IMR-90 (cell line): Measurements from ENCODE around the gene GALNT14. TPM values are rescaled to one million over a fixed set of nuclear protein-coding genes. Genes with fewer than 3 reads are reported as not detected.

Source experiments
- ATAC-seq: fragments of 200-7000 bp; cut with Tn5 transposase; 2 replicates; pipeline ENCODE4 v1.9.1; 2020; ENCODE audit warnings: low read depth, mild to moderate bottlenecking, moderate library complexity
- BruUV-seq: library from RNA; stranded (reverse); fragments of 400-500 nt; replicated peaks from 2 replicates; lab custom pipeline; 2021; lab: Mats Ljungman, UMichigan
- CTCF ChIA-PET: fragments of 300-600 bp; formaldehyde crosslinking; extraction: SDS; loops from one replicate; lab custom pipeline; 2021; ENCODE audit warnings: antibody characterized with exemption; lab: Yijun Ruan, JAX
- POLR2A ChIA-PET: fragments of 300-600 bp; sonication (Branson Sonifier 250); formaldehyde crosslinking; loops from one replicate; lab custom pipeline; 2022; ENCODE audit warnings: antibody characterized with exemption; ENCODE audit not compliant: unreplicated experiment; lab: Charles Lee
- DNase-seq: peaks from one replicate; pipeline ENCODE4 v3.0.0; 2013
- H2AFZ ChIP-seq: replicated peaks from 2 replicates; pipeline ENCODE3; 2013; ENCODE audit warnings: low read length, mild to moderate bottlenecking; ENCODE audit not compliant: poor library complexity
- H2AK5ac ChIP-seq: 2 replicates; pipeline ENCODE4 v1.6.1; 2013; ENCODE audit warnings: low read depth, low read length, inconsistent platforms
- H2AK9ac ChIP-seq: replicated peaks from 2 replicates; pipeline ENCODE3; 2013; ENCODE audit warnings: mild to moderate bottlenecking, low read depth, low read length, moderate library complexity; ENCODE audit not compliant: poor library complexity
- H2BK120ac ChIP-seq: 2 replicates; pipeline ENCODE4 v1.6.1; 2013; ENCODE audit warnings: low read depth, low read length, inconsistent platforms
- H2BK15ac ChIP-seq: 3 replicates; pipeline ENCODE4 v1.6.1; 2013; ENCODE audit warnings: low read depth, low read length, inconsistent platforms
- H2BK20ac ChIP-seq: 2 replicates; pipeline ENCODE4 v1.6.1; 2013; ENCODE audit warnings: low read depth, mild to moderate bottlenecking, inconsistent platforms, low read length, moderate library complexity
- H2BK5ac ChIP-seq: 2 replicates; pipeline ENCODE4 v1.6.1; 2013; ENCODE audit warnings: mild to moderate bottlenecking, low read depth, low read length, inconsistent platforms; ENCODE audit not compliant: poor library complexity, severe bottlenecking
- H3K14ac ChIP-seq: replicated peaks from 2 replicates; pipeline ENCODE4 v1.6.1; 2013; ENCODE audit warnings: low read depth, low read length, inconsistent platforms
- H3K18ac ChIP-seq: 2 replicates; pipeline ENCODE4 v1.6.1; 2013; ENCODE audit warnings: low read depth, low read length, control low read depth
- H3K23ac ChIP-seq: 2 replicates; pipeline ENCODE4 v1.6.1; 2013; ENCODE audit warnings: low read depth, low read length, inconsistent platforms
- H3K27ac ChIP-seq: 2 replicates; pipeline ENCODE4 v1.5.1; 2013; ENCODE audit warnings: mild to moderate bottlenecking, control low read depth, low read length; ENCODE audit not compliant: insufficient read depth
- H3K27me3 ChIP-seq: 2 replicates; pipeline ENCODE4 v1.6.1; 2013; ENCODE audit warnings: low read length; ENCODE audit not compliant: control insufficient read depth, insufficient read depth
- H3K36me3 ChIP-seq: 2 replicates; pipeline ENCODE4 v1.6.1; 2013; ENCODE audit warnings: low read length, mixed read lengths; ENCODE audit not compliant: control insufficient read depth, insufficient read depth
- H3K4ac ChIP-seq: 2 replicates; pipeline ENCODE4 v1.6.1; 2013; ENCODE audit warnings: low read depth, low read length, inconsistent platforms
- H3K4me1 ChIP-seq: 2 replicates; pipeline ENCODE4 v1.6.1; 2013; ENCODE audit warnings: low read length, mixed read lengths; ENCODE audit not compliant: control insufficient read depth, insufficient read depth
- H3K4me2 ChIP-seq: 2 replicates; pipeline ENCODE4 v1.6.1; 2013; ENCODE audit warnings: low read depth, mild to moderate bottlenecking, control low read depth, low read length, moderate library complexity
- H3K4me3 ChIP-seq: 2 replicates; pipeline ENCODE4 v1.5.1; 2013; ENCODE audit warnings: low read depth, mild to moderate bottlenecking, control low read depth, low read length, moderate library complexity; ENCODE audit not compliant: insufficient read depth
- H3K56ac ChIP-seq: 2 replicates; pipeline ENCODE4 v1.6.1; 2013; ENCODE audit warnings: low read length, inconsistent platforms; ENCODE audit not compliant: insufficient read depth; ENCODE audit errors: extremely low read depth
- H3K79me1 ChIP-seq, 2 experiments: 2 replicates each; pipeline ENCODE4 v1.6.1; 2013; ENCODE audit warnings: low read length in 2 of 2, inconsistent platforms in 1 of 2, low read depth in 1 of 2
- H3K9ac ChIP-seq: 2 replicates; pipeline ENCODE4 v1.6.1; 2013; ENCODE audit warnings: low read depth, low read length, control low read depth
- H3K9me1 ChIP-seq: 2 replicates; pipeline ENCODE4 v1.6.1; 2013; ENCODE audit warnings: low read length, inconsistent platforms; ENCODE audit not compliant: insufficient read depth
- H3K9me3 ChIP-seq: 2 replicates; pipeline ENCODE4 v1.6.1; 2013; ENCODE audit warnings: low read length; ENCODE audit not compliant: control insufficient read depth, insufficient read depth
- H4K20me1 ChIP-seq: 2 replicates; pipeline ENCODE4 v1.6.1; 2013; ENCODE audit warnings: low read length, inconsistent platforms; ENCODE audit not compliant: insufficient read depth
- H4K5ac ChIP-seq: 2 replicates; pipeline ENCODE4 v1.6.1; 2013; ENCODE audit warnings: mild to moderate bottlenecking, low read depth, low read length, control low read depth
- H4K8ac ChIP-seq, 2 experiments: 2 replicates each; pipeline ENCODE4 v1.6.1; 2013; ENCODE audit warnings: low read depth in 2 of 2, low read length in 2 of 2, control low read depth in 1 of 2, inconsistent platforms in 1 of 2
- H4K91ac ChIP-seq: 2 replicates; pipeline ENCODE4 v1.6.1; 2013; ENCODE audit warnings: low read depth, low read length, inconsistent platforms; ENCODE audit not compliant: insufficient read depth
- MAFK ChIP-seq: IDR thresholded peaks from 2 replicates; pipeline ENCODE4 v1.6.1; 2012; ENCODE audit warnings: low read depth, low read length, improper control_type of control experiment
- USF2 ChIP-seq: fragments of 150-350 bp; IDR thresholded peaks from 2 replicates; pipeline ENCODE4 v1.6.1; 2017; ENCODE audit warnings: mild to moderate bottlenecking, antibody characterized with exemption, low read length, low read depth
- WGBS, 2 experiments: methylation state at CpG; one replicate each; pipeline versions ENCODE4 v1.1.5 to v1.1.7; 2013; ENCODE audit warnings: missing lambda C conversion rate in 2 of 2; ENCODE audit not compliant: insufficient read length in 1 of 2; ENCODE audit errors: extremely low coverage in 2 of 2; 5-methylcytosine and 5-hydroxymethylcytosine counted together
- dilution Hi-C: fragments of 300-500 bp; cut with HindIII; formaldehyde crosslinking; loops from one replicate; pipeline ENCODE4 v1.14.3; 2018; ENCODE audit warnings: low sequenced_read_pairs; ENCODE audit not compliant: unreplicated experiment
- in situ Hi-C: fragments of 300-500 bp; cut with MboI; formaldehyde crosslinking; loops from 3 replicates; pipeline ENCODE4 v1.14.3; 2019; ENCODE audit warnings: low sequenced_read_pairs, inconsistent platforms, mixed read lengths
- intact Hi-C: fragments of 100-400 bp; cut with micrococcal nuclease; formaldehyde crosslinking; loops from 2 replicates; pipeline ENCODE4 v1.10.0; 2022
- polyA plus RNA-seq, 3 experiments: library from polyadenylated mRNA; depleted of rRNA; stranded (reverse); fragments of >200 nt; gene quantifications; 2 replicates each; pipeline ENCODE4 v1.2.3, GENCODE V29; 2012; ENCODE audit warnings: low replicate concordance in 1 of 3
- total RNA-seq: library from RNA; depleted of rRNA; stranded (reverse); fragments of >200 nt; gene quantifications from 2 replicates; pipeline ENCODE4 v1.2.3, GENCODE V29; 2012; rRNA removed

The GALNT14 gene
- total and polyA plus RNA-seq, 2 of the 4 experiments (the other 2 are of a cell fraction) = 0.15 to 0.18 TPM

- H3K14ac ChIP-seq = no peak overlapping the region
- no CpG with 5 or more reads among the region's 4 CpGs for WGBS, 2 experiments
- no peaks in the 10 kb centered on the region for H3K9me1 ChIP-seq
- H3K9me3 ChIP-seq = no peaks in the 10 kb centered on the region
- H2BK120ac ChIP-seq = no peak overlapping the region
- ChIA-PET CTCF (interaction anchor here (2.4 kb wide), 1 partner anchor 473 kb away, joined by 13 read pairs; no protein-coding TSS in a partner anchor), POLR2A (no interaction called here)
- H2AK5ac ChIP-seq = no peak overlapping the region
- no peak overlapping the region for H2AFZ ChIP-seq
- dilution Hi-C loops = no loop called here
- no peak overlapping the region for H4K8ac ChIP-seq
- no TSS peak for BruUV-seq
- H3K23ac ChIP-seq = no peak overlapping the region
- no peak for DNase-seq
- H4K20me1 ChIP-seq = no peaks in the 10 kb centered on the region
- intact Hi-C loops = loop anchor here (1.0 to 5.0 kb wide), 3 partner anchors 148 to 695 kb away; no protein-coding TSS in a partner anchor
- no peak overlapping the region for H3K4me3 ChIP-seq
- H3K18ac ChIP-seq = no peak overlapping the region
- H3K4ac ChIP-seq = no peak overlapping the region
- no peak for ATAC-seq
- no peaks in the 10 kb centered on the region for H3K4me1 ChIP-seq
- no peaks in the 10 kb centered on the region for H3K27me3 ChIP-seq
- H3K36me3 ChIP-seq = no peaks in the 10 kb centered on the region
- no peak overlapping the region for H2BK15ac ChIP-seq
- in situ Hi-C loops = loop anchor here (10.0 to 25.0 kb wide), 2 partner anchors 474 to 648 kb away; no protein-coding TSS in a partner anchor
- H2BK5ac ChIP-seq = no peak overlapping the region
- H4K91ac ChIP-seq = no peak overlapping the region
- no peak for TF ChIP-seq USF2
- peak; percentile 49; the same call in 1 of the 2 replicates for TF ChIP-seq MAFK
- H3K56ac ChIP-seq = no peak overlapping the region
- no peak overlapping the region for H2AK9ac ChIP-seq
- no peak overlapping the region for H3K9ac ChIP-seq
- no peaks in the 10 kb centered on the region for H3K79me1 ChIP-seq
- H2BK20ac ChIP-seq = no peak overlapping the region
- no peak overlapping the region for H3K4me2 ChIP-seq
- H4K5ac ChIP-seq = no peak overlapping the region
- no peak overlapping the region for H3K27ac ChIP-seq
Observed at GRCh38 chr2:30860726-30861125, 277.5 kb downstream of the GALNT14 start.

Other genes starting within 250 kb of the GALNT14 start
- gene CAPN14, start 79.1 kb upstream of the GALNT14 start, total RNA-seq = under 0.01 TPM in 2 replicates
- 0.07 and 0.09 TPM in 2 replicates for gene CAPN14, start 79.1 kb upstream of the GALNT14 start, polyA plus RNA-seq (2012; rRNA removed)
- gene EHD3, start 95.7 kb upstream of the GALNT14 start, total RNA-seq = 34.4 and 39.8 TPM in 2 replicates
- gene EHD3, start 95.7 kb upstream of the GALNT14 start, polyA plus RNA-seq (2012; rRNA removed) = 29.1 and 31.8 TPM in 2 replicates